ENCODE data around the gene PNPLA5.

DNA sequence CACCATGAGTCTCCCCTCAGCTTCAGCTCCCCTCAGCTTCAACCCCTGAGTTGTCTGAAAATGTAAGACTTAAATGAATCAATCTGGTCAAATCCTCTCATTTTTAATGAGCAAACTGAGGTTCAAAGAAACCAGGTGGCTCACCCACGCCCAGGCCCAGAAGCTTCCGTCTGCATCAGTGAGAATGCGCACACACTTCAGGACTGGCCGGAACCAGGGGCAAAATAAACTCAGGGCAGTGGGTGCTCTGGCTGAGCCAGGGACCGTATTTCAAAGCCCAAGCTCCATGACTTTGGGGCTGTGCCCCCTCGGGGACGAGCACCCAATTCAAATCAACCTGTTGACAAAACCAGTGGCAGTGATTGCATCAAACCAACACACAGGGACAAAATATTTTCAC is 32.6 kb downstream of the PNPLA5 start:
- TF ChIP-seq, protein P1, sequence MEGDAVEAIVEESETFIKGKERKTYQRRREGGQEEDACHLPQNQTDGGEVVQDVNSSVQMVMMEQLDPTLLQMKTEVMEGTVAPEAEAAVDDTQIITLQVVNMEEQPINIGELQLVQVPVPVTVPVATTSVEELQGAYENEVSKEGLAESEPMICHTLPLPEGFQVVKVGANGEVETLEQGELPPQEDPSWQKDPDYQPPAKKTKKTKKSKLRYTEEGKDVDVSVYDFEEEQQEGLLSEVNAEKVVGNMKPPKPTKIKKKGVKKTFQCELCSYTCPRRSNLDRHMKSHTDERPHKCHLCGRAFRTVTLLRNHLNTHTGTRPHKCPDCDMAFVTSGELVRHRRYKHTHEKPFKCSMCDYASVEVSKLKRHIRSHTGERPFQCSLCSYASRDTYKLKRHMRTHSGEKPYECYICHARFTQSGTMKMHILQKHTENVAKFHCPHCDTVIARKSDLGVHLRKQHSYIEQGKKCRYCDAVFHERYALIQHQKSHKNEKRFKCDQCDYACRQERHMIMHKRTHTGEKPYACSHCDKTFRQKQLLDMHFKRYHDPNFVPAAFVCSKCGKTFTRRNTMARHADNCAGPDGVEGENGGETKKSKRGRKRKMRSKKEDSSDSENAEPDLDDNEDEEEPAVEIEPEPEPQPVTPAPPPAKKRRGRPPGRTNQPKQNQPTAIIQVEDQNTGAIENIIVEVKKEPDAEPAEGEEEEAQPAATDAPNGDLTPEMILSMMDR (IDR thresholded peaks at IDR 0.05) = no peak
- TF ChIP-seq EP300 (IDR thresholded peaks at IDR 0.05) = no peak
- TF ChIP-seq PHF8 (IDR thresholded peaks at IDR 0.05; ENCODE audit: borderline replicate concordance, low read depth) = no peak

Data from A549 (cell line).